Measurements from ENCODE around the gene CALML4.
"Not testable (repeated sequence)": the region's sequence is repeated elsewhere in the genome, so short reads cannot be mapped to it uniquely, and the experiment has no call there.

Gene CALML4

DNA sequence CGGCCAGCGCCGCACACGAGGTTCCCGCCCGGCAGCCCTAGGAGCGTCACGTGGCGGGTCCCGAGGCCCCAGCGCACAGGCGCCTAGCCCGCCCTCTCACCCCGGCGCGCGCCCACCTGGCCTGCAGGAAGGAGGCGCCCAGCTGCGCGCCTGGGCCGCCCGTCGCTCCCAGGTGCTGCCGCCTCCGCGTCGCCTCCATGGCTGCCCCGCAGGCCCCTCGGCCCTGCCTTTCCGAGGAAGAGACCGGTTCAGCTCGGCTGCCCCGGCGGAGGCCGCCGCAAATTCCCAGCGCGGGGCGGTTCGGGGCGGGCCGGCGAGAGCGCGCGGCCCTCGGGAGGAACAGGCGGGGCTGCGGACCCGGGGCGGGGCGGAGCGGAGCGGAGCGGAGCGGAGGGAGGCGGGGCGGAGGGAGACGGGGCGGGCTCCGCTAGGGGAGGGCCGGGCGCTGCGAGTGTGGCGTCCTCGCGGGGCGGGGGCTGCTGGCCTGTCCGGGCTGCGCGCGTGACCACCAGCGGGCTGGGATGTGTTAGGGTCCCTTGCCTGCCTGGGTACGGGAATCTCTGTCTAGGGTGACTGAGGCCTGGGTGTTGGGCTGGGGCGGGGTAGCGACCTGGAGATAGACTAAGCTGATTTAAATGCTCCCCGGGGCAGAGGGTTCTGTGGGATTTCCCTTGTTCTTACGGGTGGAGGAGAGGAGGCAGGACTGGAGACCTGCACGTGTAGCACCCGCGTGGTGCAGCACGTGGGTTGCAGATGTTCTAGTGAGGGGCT lies 24.4 kb upstream of the CALML4 start, which contains the start of gene CLN6:
CLN6 (minus strand) TSS at position 343 of the 771 bp plus-strand sequence; CDS start at position 199, 144 bp downstream.
- Mint-ChIP-seq H3K9me3 (no peaks in the 10 kb centered on the region), H3K36me3 (no peaks in the 10 kb centered on the region), H3K4me1 (peaks cover 52% of the 10 kb centered on the region), H3K27ac (peak within 1 kb of the TSS; percentile 71), H3K4me3 (peak within 1 kb of the TSS; percentile 83), H3K27me3 (peaks cover 11% of the 10 kb centered on the region)
- ATAC-seq: peak; percentile 93

DNA sequence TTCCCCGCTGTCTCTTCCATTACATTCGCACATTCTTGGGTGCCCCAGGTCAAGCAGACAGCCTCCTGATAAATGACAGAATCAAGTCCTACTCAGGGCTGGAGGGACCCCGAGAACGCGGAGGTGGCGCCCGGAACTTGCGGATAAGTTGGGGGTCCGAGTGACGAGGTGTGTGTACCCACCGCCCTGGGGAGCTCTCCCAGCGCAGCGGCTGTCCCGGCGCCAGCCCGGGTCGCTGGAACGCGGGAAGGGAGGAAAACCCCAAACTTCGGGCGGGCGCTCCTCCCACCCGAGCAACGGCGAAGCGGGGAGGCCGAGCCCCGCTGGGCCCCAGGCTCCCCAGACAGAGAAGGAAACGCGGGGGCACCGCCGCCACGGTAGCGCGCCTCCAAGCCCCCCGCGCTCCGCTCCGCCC lies 23.8 kb upstream of the CALML4 start:
- peaks cover 8% of the 10 kb centered on the region for H3K27me3 Mint-ChIP-seq
- H3K27ac Mint-ChIP-seq: peak overlapping the region; percentile 71
- H3K4me3 Mint-ChIP-seq: peak overlapping the region; percentile 76
- H3K9me3 Mint-ChIP-seq: no peaks in the 10 kb centered on the region
- H3K4me1 Mint-ChIP-seq: peaks cover 55% of the 10 kb centered on the region
- ATAC-seq: peak; percentile 0
- H3K36me3 Mint-ChIP-seq: no peaks in the 10 kb centered on the region

DNA sequence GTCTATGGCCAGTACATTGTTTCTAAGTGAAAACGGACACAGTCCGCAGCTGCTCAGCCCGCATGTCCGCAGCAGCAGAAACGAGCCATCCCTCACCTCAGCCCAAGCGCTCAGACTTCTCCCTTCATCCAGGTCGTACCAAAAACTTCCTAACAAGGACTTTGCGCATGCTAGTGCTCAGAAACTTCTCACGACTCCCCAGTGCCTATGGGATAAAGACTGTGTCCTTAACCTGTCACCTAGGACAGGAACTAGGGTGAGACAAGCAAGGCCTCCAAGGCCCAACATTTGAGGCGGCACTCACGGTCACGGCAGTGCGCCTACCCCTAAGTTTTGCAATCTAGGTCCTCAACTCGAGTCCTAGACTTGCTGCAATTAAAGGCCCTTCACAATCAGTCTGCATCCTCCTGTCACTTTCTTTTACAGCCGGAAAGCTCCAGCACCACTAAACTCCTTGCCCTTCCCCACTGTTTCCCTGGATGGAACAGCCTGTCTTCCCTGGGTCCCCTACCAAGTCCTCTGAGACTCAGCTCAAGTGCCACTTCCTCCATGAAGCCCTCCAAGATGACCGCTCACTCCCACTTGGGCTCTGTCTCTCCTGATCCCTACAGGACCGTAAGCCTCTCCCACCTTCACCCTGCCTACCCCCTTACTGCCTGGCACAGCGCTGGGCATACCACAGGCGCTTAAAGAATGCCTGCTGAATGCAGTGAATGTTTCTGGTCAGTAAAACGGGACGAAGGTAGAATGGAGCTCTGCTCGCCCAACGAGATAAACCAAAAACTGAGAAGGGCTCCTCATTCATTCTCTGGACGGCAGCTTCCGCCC lies 23.2 kb upstream of the CALML4 start:
- H3K36me3 Mint-ChIP-seq: no peaks in the 10 kb centered on the region
- no peak for ATAC-seq
- peaks cover 2% of the 10 kb centered on the region for H3K27me3 Mint-ChIP-seq
- H3K27ac Mint-ChIP-seq: peak overlapping the region; percentile 71
- H3K4me3 Mint-ChIP-seq: peak overlapping the region; percentile 76
- H3K9me3 Mint-ChIP-seq: no peaks in the 10 kb centered on the region
- peaks cover 55% of the 10 kb centered on the region for H3K4me1 Mint-ChIP-seq

DNA sequence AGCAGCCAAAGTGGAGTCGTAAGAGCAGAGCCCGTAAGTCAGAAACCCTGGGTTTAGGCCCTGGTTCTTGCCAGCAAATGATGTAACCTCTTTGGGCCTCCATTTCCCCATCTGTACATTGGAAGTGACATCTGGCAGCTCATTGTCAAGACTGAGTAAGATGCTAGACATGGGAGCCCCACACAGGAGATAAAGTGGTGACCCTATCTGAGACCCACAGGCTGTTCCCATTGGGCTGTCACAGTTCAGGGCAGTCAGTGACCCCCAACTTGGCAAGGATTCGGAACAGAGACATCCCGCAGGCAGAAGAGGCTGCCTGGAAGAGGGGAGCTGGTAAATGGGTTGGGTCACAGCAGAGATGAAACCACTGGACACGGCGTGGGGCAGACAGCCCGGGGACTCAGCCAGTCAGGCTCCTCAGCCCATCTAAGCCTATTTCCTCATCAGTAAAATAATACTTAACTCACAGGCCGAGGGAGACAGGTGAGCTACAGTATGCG lies 22.6 kb upstream of the CALML4 start:
- Mint-ChIP-seq H3K36me3 (peaks cover 5% of the 10 kb centered on the region), H3K9me3 (no peaks in the 10 kb centered on the region), H3K27me3 (no peaks in the 10 kb centered on the region), H3K4me1 (peaks cover 60% of the 10 kb centered on the region), H3K27ac (peak overlapping the region; percentile 46), H3K4me3 (peak overlapping the region; percentile 76)
- no peak for ATAC-seq

DNA sequence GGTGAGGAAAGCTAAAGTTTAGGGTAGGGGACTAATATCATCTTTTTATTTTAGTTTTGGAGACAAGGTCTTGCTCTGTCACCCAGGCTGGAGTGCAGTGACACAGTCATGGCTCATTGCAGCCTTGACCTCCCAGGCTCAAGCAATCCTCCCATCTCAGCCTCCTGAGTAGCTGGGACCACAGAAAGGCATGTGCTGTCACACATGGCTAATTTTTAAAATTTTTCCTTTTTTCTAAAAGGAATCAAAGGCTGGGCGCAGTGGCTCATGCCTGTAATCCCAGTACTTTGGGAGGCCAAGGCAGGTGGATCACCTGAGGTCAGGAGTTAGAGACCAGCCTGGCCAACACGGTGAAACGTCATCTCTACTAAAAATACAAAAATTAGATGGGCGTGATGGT lies 20.3 kb upstream of the CALML4 start:
- not testable (repeated sequence) for H3K27ac Mint-ChIP-seq, ATAC-seq, H3K4me3 Mint-ChIP-seq, H3K27me3 Mint-ChIP-seq, H3K9me3 Mint-ChIP-seq, H3K36me3 Mint-ChIP-seq
- H3K4me1 Mint-ChIP-seq: peaks cover 50% of the 10 kb centered on the region

DNA sequence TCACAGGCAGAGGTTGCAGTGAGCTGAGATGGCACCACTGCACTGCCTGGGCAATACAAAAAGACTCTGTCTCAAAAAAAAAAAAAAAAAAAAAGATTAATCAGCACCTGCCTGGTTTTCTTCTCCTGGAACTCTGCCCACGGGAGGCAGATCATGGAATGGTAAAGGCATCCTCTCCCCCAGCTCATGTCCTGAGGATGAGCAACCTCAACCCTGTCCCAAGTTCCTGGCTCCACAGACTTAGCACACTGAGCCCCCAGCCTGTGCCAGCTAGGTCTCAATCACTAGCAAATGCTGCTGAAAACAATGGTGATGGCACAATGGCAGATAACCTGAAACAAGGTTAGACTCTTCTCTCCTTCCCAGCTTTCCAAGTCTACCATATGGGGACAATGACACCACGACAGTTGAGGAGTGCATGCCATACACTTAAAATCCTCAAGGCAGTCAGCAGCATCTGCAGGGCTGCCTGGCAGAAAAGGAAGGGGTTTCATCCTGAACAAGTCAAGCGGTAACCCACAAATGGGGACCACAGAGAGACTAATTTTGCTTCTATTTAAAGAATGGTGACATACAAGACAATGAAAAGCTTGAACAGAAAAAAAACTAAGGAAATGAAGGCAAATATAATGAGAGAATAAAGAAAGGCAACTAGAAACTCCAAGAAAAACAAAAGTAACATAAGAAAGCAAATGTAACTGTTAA lies 19.6 kb upstream of the CALML4 start:
- Mint-ChIP-seq H3K4me3 (no peak overlapping the region), H3K27me3 (no peaks in the 10 kb centered on the region), H3K36me3 (peaks cover 5% of the 10 kb centered on the region), H3K27ac (no peak overlapping the region), H3K9me3 (no peaks in the 10 kb centered on the region), H3K4me1 (peaks cover 42% of the 10 kb centered on the region)
- no peak for ATAC-seq

DNA sequence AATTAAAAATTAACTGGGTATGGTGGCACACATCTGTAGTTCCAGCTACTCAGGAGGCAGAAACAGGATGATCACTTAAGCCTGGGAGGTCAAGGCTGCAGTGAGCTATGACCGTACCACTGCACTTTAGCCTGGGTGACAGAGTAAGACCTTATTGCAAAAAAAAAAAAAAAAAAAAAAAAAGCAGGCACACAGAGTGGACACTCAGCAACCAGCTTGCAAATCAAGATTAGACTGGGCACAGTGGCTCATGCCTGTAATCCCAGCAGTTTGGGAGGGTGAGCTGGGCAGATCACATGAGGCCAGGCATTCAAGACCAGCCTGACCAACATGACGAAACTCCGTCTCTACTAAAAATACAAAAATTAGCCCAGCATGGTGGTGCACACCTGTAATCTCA lies 19.0 kb upstream of the CALML4 start:
- no peak for ATAC-seq
- Mint-ChIP-seq H3K4me1 (peaks cover 41% of the 10 kb centered on the region), H3K4me3 (no peak overlapping the region), H3K9me3 (no peaks in the 10 kb centered on the region), H3K27ac (no peak overlapping the region), H3K36me3 (peaks cover 7% of the 10 kb centered on the region), H3K27me3 (no peaks in the 10 kb centered on the region)

DNA sequence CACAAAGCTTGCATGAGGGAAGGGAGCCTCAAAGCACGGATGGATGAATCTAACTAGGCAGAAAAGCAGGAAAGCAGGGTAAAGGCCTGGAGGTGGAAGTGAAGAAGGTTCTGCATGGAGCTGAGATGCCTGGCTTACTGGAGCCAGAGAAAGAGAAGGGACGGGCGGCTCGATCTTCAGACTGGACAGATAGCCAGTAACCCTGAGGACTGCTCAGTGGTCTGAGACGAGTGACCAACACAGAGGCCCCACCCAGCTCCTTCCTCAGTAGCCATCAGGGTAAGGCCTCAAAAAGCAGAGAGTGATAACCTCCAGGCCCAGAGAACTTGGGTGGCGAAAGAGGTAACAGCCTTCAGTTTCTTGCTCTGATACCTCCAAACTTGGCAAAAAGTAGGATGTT lies 18.0 kb upstream of the CALML4 start:
- no peak for ATAC-seq
- Mint-ChIP-seq H3K36me3 (peaks cover 16% of the 10 kb centered on the region), H3K9me3 (no peaks in the 10 kb centered on the region), H3K27ac (no peak overlapping the region), H3K4me1 (peaks cover 33% of the 10 kb centered on the region), H3K27me3 (no peaks in the 10 kb centered on the region), H3K4me3 (no peak overlapping the region)

DNA sequence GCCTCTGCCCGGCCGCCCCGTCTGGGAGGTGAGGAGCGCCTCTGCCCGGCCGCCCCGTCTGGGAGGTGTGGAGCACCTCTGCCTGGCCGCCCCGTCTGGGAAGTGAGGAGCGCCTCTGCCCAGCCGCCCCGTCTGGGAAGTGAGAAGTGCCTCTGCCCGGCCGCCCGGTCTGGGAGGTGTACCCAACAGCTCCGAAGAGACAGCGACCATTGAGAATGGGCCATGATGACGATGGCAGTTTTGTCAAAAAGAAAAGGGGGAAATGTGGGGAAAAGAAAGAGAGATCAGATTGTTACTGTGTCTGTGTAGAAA lies 17.3 kb upstream of the CALML4 start:
- H3K9me3 Mint-ChIP-seq: not testable (repeated sequence)

DNA sequence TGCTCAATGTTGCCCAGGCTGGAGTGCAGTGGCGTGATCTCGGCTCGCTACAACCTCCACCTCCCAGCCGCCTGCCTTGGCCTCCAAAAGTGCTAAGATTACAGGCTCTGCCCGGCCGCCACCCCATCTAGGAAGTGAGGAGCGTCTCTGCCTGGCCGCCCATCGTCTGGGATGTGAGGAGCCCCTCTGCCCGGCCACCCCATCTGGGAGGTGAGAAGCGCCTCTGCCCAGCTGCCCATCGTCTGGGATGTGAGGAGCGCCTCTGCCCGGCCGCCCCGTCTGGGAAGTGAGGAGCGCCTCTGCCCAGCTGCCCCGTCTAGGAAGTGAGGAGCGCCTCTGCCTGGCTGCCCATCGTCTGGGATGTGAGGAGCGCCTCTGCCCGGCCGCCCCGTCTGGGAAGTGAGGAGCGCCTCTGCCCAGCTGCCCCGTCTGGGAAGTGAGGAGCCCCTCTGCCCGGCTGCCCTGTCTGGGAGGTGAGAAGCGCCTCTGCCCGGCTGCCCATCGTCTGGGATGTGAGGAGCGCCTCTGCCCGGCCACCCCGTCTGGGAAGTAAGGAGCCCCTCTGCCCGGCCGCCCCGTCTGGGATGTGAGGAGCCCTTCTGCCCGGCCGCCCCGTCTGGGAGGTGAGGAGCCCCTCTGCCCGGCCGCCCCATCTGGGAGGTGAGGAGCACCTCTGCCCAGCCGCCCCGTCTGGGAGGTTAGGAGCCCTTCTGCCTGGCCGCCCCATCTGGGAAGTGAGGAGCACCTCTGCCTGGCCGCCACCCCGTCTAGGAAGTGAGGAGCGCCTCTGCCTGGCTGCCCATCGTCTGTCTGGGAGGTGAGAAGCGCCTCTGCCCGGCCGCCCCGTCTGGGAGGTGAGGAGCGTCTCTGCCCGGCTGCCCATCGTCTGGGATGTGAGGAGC lies 16.6 kb upstream of the CALML4 start:
- ATAC-seq, H3K9me3 Mint-ChIP-seq, H3K4me3 Mint-ChIP-seq, H3K27me3 Mint-ChIP-seq, H3K27ac Mint-ChIP-seq: not testable (repeated sequence)
- Mint-ChIP-seq H3K36me3 (peaks cover 27% of the 10 kb centered on the region), H3K4me1 (peaks cover 26% of the 10 kb centered on the region)

More for the DNA sequence above, 17.3 kb upstream of the CALML4 start:
- H3K36me3 Mint-ChIP-seq: peaks cover 24% of the 10 kb centered on the region
- not testable (repeated sequence) for H3K4me3 Mint-ChIP-seq, ATAC-seq, H3K27me3 Mint-ChIP-seq, H3K27ac Mint-ChIP-seq
- H3K4me1 Mint-ChIP-seq: peaks cover 31% of the 10 kb centered on the region

DNA sequence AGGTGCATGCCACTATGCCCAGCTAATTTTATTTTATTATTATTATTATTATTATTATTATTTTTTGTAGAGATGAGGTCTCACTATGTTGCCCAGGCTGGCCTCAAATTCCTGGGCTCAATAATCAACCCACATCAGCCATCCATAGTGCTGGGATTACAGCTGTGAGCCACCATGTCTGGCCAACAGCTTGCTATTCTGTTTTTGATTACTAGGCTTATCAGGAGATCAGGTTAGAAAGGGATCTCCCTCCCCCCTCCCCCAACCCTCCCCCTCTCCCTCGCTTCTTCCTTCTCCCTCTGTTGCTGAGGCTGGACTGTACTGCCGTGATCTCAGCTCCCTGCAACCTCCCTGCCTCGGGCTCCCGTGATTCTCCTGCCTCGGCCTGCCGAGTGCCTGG lies 15.8 kb upstream of the CALML4 start:
- Mint-ChIP-seq H3K9me3 (no peaks in the 10 kb centered on the region), H3K4me3 (no peak overlapping the region), H3K4me1 (peaks cover 26% of the 10 kb centered on the region), H3K27me3 (no peaks in the 10 kb centered on the region), H3K36me3 (peaks cover 27% of the 10 kb centered on the region), H3K27ac (no peak overlapping the region)
- ATAC-seq: no peak

DNA sequence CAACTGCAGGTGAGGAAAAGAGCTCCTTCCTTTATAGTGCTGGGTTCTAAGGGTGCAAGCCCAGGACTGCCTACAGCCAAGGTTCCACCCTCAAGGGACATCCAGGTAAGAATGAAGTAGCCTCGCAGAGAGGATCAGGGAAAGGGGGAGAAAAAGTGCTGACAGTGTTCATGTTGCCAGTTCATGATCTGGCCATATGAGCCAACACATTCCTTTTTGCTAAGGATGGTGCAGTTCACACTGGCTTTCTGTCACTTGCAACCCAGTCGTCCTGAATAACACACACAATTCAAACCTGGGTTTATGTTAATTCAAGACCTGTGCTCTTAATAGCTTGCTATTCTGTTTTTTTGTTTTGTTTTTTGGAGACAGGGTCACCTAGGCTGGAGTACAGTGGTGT lies 15.4 kb upstream of the CALML4 start:
- Mint-ChIP-seq H3K27ac (no peak overlapping the region), H3K27me3 (no peaks in the 10 kb centered on the region), H3K4me1 (peaks cover 22% of the 10 kb centered on the region), H3K36me3 (peaks cover 27% of the 10 kb centered on the region), H3K9me3 (no peaks in the 10 kb centered on the region), H3K4me3 (no peak overlapping the region)
- ATAC-seq: no peak

DNA sequence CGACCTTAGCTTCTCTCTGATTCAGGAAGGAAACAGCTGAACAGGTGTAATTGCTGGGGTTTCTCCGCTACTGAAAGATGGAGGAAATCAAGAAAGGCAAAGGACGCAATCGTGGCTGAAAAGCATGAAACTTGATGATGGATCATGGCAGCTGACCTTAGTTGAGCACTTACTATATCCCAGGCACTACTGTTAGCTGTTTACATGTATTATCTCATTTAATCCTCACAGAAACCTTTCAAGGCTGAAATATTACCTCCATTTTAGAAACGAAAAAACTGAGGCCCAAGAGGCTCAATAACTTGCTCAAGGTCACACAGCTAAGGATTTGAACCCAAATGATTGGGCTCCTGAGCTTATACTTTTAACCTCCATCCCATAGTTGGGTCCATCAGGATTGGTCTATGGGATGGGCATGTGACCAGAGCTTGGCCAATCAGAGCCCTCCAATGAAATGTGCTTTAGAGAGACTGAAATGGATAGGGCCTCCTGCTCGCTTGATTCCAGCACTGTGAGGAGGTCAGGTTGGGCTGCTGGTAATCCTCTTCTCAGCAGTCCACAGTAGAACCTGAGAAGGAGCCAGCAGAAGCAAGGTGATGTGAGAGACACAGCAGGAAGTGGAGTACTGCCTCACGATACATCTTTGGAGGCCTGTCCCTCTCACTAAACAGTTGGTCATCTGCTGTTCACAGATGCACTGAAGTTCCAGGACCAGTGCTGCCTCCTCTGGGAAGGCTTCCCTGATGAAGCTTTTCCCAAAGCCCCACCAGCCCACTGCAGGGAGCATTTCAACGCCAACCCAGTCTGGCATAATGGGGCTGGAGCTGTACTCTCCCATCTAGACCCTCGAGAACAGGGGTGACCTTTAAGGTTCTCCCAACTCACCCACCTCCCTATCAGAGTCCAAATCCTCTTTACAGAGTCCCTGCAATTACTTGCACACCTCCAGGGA lies 14.0 kb upstream of the CALML4 start:
- H3K4me1 Mint-ChIP-seq: peaks cover 10% of the 10 kb centered on the region
- H3K36me3 Mint-ChIP-seq: peaks cover 28% of the 10 kb centered on the region
- H3K27ac Mint-ChIP-seq: no peak overlapping the region
- H3K4me3 Mint-ChIP-seq: no peak overlapping the region
- no peaks in the 10 kb centered on the region for H3K9me3 Mint-ChIP-seq
- ATAC-seq: no peak
- H3K27me3 Mint-ChIP-seq: no peaks in the 10 kb centered on the region

DNA sequence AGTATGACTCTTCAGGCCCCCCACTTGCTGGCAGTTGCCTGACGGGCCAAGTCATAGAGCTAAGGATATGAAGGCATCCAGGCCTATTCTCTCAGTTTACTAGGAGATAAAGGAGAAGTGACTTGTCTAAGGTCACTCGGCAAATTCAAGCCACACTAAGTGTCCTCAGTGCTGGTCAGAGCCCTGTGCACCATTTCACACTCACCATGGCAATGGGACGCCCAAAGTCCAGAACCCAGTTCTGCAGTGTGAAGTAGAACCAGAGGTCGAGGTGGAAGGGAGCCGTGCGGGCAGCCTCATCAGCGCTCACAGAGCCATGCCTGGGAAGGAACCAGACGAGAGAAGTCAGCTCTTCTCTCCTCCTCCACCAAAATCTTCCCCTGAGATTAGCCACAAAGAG lies 13.2 kb upstream of the CALML4 start:
- no peaks in the 10 kb centered on the region for H3K27me3 Mint-ChIP-seq
- no peaks in the 10 kb centered on the region for H3K9me3 Mint-ChIP-seq
- peaks cover 10% of the 10 kb centered on the region for H3K4me1 Mint-ChIP-seq
- H3K4me3 Mint-ChIP-seq: no peak overlapping the region
- no peak for ATAC-seq
- peaks cover 35% of the 10 kb centered on the region for H3K36me3 Mint-ChIP-seq
- H3K27ac Mint-ChIP-seq: no peak overlapping the region

Measured in stimulated activated memory B cell treated with anti-CD40 and anti-IgM and Interleukin-4, amounts not matched to agents 10 μg/mL and 1 μg/mL and 100 μg/mL, for 72 hours (primary cell).